Spleen (tissue), 7 donors: ENCODE measurements around the gene BAIAP2L1.

Source experiments
- CTCF ChIP-seq, 11 experiments: fragments of 200-600 bp in 7 of 11; fragments of 450-650 bp in 4 of 11; sonication (generic) in 4 of 11; IDR thresholded peaks in 8 of 11; conservative IDR thresholded peaks in 3 of 11; 1 replicate in 7 of 11; 2 replicates in 4 of 11; pipeline versions ENCODE4 v1.4.0 to v1.8.0; 2016 to 2021; ENCODE audit warnings: antibody characterized with exemption in 11 of 11, inconsistent platforms in 4 of 11, mild to moderate bottlenecking in 1 of 11
- POLR2A ChIP-seq, 3 donors: fragments of 450-650 bp; IDR thresholded peaks; one replicate each; pipeline ENCODE4 v1.5.1; 2017; ENCODE audit warnings: antibody characterized with exemption in 3 of 3, mild to moderate bottlenecking in 1 of 3
- donor health status: DM: no; HTN: no; CAD: no; lungs with moderate emphysema.
- donor health status: DM: no; HTN: no; CAD: no.
- donor health status: DM: no; HTN: no; CAD: no.

DNA sequence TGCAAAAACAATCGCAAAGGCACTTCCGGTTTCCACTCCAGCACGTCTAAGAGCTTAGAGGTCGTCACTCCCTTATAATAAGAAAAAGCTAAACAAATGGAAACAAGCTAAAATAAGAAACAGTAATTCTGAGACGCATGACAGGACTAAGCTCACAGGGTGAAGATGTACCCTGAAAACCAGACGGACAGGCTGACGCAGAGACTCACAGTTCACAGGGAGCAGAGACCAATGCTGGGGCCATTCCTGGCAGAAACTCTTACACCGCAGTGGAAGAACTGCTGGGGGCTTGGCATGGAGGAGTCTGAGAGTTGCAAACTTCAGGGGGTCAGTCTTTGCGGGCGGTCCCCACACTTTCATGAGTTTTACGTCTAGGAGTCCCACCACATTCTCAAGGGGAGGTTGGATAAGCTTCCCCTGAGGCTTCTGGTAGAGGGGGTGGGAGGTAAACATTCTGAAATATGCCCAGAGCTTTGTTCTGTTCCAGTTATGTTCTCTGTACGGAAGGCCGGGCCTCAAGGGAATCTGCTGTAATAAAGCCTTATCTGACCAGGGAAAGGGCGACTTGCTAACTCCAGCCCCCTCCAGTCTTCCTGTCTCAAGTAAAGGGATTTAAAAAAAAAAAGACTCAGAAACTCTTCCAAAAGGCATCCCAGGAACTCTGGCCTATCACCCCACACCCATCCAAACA is 71.6 kb downstream of the BAIAP2L1 start:
- TF ChIP-seq CTCF (IDR thresholded peaks at IDR 0.05 in 8 of 11, conservative IDR thresholded peaks at IDR 0.05 in 3 of 11): no peak
- TF ChIP-seq POLR2A (IDR thresholded peaks at IDR 0.05): no peak
